HG03196 (cell line): ENCODE data around the gene RPH3AL.

Source experiments
- ATAC-seq: cut with Tn5 transposase; IDR thresholded peaks from one replicate; pipeline ENCODE4 v1.9.1; 2021; ENCODE audit not compliant: unreplicated experiment

The RPH3AL gene

GRCh38 chr17:303168-303567 lies 49.4 kb downstream of the RPH3AL start:
- ATAC-seq: no peak

GRCh38 chr17:302300-302698 lies 50.3 kb downstream of the RPH3AL start:
- no peak for ATAC-seq

GRCh38 chr17:301681-302299 lies 50.8 kb downstream of the RPH3AL start:
- no peak for ATAC-seq

GRCh38 chr17:300881-301280 lies 51.7 kb downstream of the RPH3AL start:
- no peak for ATAC-seq

GRCh38 chr17:299546-299945 lies 53.1 kb downstream of the RPH3AL start:
- no peak for ATAC-seq

- ATAC-seq: no peak
These were observed 53.7 kb downstream of the RPH3AL start for GRCh38 chr17:298791-299450.

GRCh38 chr17:297758-298157 lies 54.8 kb downstream of the RPH3AL start:
- ATAC-seq: no peak

- no peak for ATAC-seq
These were observed 55.5 kb downstream of the RPH3AL start for GRCh38 chr17:296906-297690.

- no peak for ATAC-seq
These were observed 56.2 kb downstream of the RPH3AL start for GRCh38 chr17:296379-296778.

GRCh38 chr17:292531-293382 lies 59.9 kb downstream of the RPH3AL start:
- ATAC-seq: no peak

GRCh38 chr17:292016-292415 lies 60.6 kb downstream of the RPH3AL start:
- ATAC-seq: no peak

GRCh38 chr17:291587-291986 lies 61.0 kb downstream of the RPH3AL start:
- ATAC-seq: no peak

GRCh38 chr17:290626-291025 lies 62.0 kb downstream of the RPH3AL start:
- no peak for ATAC-seq

- ATAC-seq: no peak
These were observed 62.5 kb downstream of the RPH3AL start for GRCh38 chr17:290121-290521.

- no peak for ATAC-seq
These were observed 63.2 kb downstream of the RPH3AL start for GRCh38 chr17:289409-289808.

GRCh38 chr17:288802-289356 lies 63.7 kb downstream of the RPH3AL start:
- no peak for ATAC-seq

- ATAC-seq: no peak
These were observed 66.0 kb downstream of the RPH3AL start for GRCh38 chr17:286571-286970.

- ATAC-seq: no peak
These were observed 66.7 kb downstream of the RPH3AL start for GRCh38 chr17:285751-286422.

GRCh38 chr17:284676-285355 lies 67.8 kb downstream of the RPH3AL start:
- no peak for ATAC-seq
